Mesendoderm (in vitro differentiated cells): ENCODE data around the gene ZNF682.
A peak's percentile ranks its signal among the peaks of the same experiment; 100 is the strongest.
"Not testable (repeated sequence)": the region's sequence is repeated elsewhere in the genome, so short reads cannot be mapped to it uniquely, and the experiment has no call there.

Experiments
- DNase-seq: peaks from one replicate; pipeline ENCODE4 v3.0.0; 2013
- H2AK5ac ChIP-seq: 2 replicates; pipeline ENCODE4 v1.6.1; 2013; ENCODE audit warnings: low read length, inconsistent platforms
- H2BK120ac ChIP-seq: 2 replicates; pipeline ENCODE4 v1.6.1; 2013; ENCODE audit warnings: low read depth, mild to moderate bottlenecking, low read length, moderate library complexity, mixed read lengths
- H2BK15ac ChIP-seq: replicated peaks from 2 replicates; pipeline ENCODE4 v1.6.1; 2013; ENCODE audit warnings: low read depth, mild to moderate bottlenecking, moderate library complexity
- H2BK5ac ChIP-seq: 2 replicates; pipeline ENCODE4 v1.6.1; 2013; ENCODE audit warnings: low read length, inconsistent platforms
- H3K18ac ChIP-seq: 2 replicates; pipeline ENCODE4 v1.6.1; 2013; ENCODE audit warnings: mild to moderate bottlenecking, low read length, mixed read lengths
- H3K23ac ChIP-seq: one replicate; pipeline ENCODE4 v1.6.1; 2013; ENCODE audit warnings: low read length
- H3K27ac ChIP-seq: 2 replicates; pipeline ENCODE4 v1.5.1; 2013; ENCODE audit warnings: low read depth, mild to moderate bottlenecking, inconsistent platforms, low read length, moderate library complexity
- H3K27me3 ChIP-seq: 2 replicates; pipeline ENCODE4 v1.6.1; 2013; ENCODE audit warnings: low read length, control low read depth, mild to moderate bottlenecking, inconsistent platforms; ENCODE audit not compliant: insufficient read depth, poor library complexity
- H3K36me3 ChIP-seq: 2 replicates; pipeline ENCODE4 v1.6.1; 2013; ENCODE audit warnings: low read length, inconsistent platforms; ENCODE audit not compliant: control insufficient read depth, insufficient read depth
- H3K4ac ChIP-seq: one replicate; pipeline ENCODE4 v1.6.1; 2013; ENCODE audit warnings: low read depth, mild to moderate bottlenecking, low read length, moderate library complexity
- H3K4me1 ChIP-seq: 2 replicates; pipeline ENCODE4 v1.6.1; 2013; ENCODE audit warnings: low read depth, low read length, inconsistent platforms; ENCODE audit not compliant: control insufficient read depth
- H3K4me2 ChIP-seq: 2 replicates; pipeline ENCODE4 v1.6.1; 2013; ENCODE audit warnings: low read length
- H3K4me3 ChIP-seq: 2 replicates; pipeline ENCODE4 v1.5.1; 2013; ENCODE audit warnings: mild to moderate bottlenecking, low read length
- H3K56ac ChIP-seq: one replicate; pipeline ENCODE4 v1.6.1; 2013; ENCODE audit warnings: low read length
- H3K79me1 ChIP-seq: 2 replicates; pipeline ENCODE4 v1.6.1; 2013; ENCODE audit warnings: low read length, inconsistent platforms
- H3K79me2 ChIP-seq: 2 replicates; pipeline ENCODE4 v1.6.1; 2013; ENCODE audit warnings: mild to moderate bottlenecking, low read length; ENCODE audit not compliant: control insufficient read depth, insufficient read depth
- H3K9ac ChIP-seq: 2 replicates; pipeline ENCODE4 v1.6.1; 2013; ENCODE audit warnings: low read length, inconsistent platforms
- H4K5ac ChIP-seq: one replicate; pipeline ENCODE4 v1.6.1; 2013; ENCODE audit warnings: low read length
- H4K8ac ChIP-seq: one replicate; pipeline ENCODE4 v1.6.1; 2013; ENCODE audit warnings: low read depth, mild to moderate bottlenecking, control low read depth, low read length, moderate library complexity
- WGBS: extraction: QIAGEN DNeasy Blood & Tissue Kit; methylation state at CpG from one replicate; pipeline ENCODE4 v1.1.7; 2013; ENCODE audit warnings: low lambda C conversion rate, missing lambda C conversion rate; ENCODE audit not compliant: insufficient coverage; ENCODE audit errors: extremely low coverage; 5-methylcytosine and 5-hydroxymethylcytosine counted together

Gene ZNF682

DNA sequence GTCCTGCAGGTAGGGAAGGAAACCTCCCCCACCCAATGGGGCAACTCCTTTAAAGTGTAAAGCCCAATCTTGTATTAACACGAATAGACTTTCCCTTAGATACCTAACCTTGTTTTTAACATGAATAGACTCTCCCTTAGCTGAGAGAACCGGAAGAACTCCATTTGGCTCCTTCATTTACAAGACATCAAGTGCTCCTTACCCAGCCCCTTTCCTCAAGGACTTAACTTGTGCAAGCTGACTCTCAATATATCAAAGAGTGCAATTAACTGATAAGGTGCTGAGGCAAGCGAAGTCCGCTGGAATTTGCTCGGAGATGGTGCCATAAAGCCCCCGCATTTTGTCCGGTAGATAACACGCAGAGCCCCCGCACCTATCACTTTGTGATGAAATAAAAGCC is 28.6 kb upstream of the ZNF682 start:
- Histone ChIP-seq H2AK5ac (no peak overlapping the region), H3K4me3 (no peak overlapping the region), H4K8ac (no peak overlapping the region), H3K4me2 (no peak overlapping the region), H3K79me1 (no peaks in the 10 kb centered on the region), H3K4ac (no peak overlapping the region), H4K5ac (no peak overlapping the region), H3K36me3 (no peaks in the 10 kb centered on the region), H3K18ac (peak overlapping the region; percentile 96), H2BK15ac (peak overlapping the region; percentile 92), H3K79me2 (no peaks in the 10 kb centered on the region), H2BK5ac (no peak overlapping the region), H3K9ac (no peak overlapping the region), H3K4me1 (peaks cover 9% of the 10 kb centered on the region), H3K23ac (no peak overlapping the region), H3K27me3 (no peaks in the 10 kb centered on the region), H3K56ac (peak overlapping the region; percentile 30), H2BK120ac (peak overlapping the region; percentile 92), H3K27ac (peak overlapping the region; percentile 65)
- WGBS: no CpG with 5 or more reads among the region's 9 CpGs
- DNase-seq: peak; percentile 84

GRCh38 chr19:20066861-20067260 is 27.6 kb upstream of the ZNF682 start:
- H3K4ac ChIP-seq: no peak overlapping the region
- no peak overlapping the region for H3K56ac ChIP-seq
- H3K4me2 ChIP-seq: no peak overlapping the region
- no peaks in the 10 kb centered on the region for H3K79me1 ChIP-seq
- no peak overlapping the region for H4K8ac ChIP-seq
- H3K23ac ChIP-seq: no peak overlapping the region
- no peaks in the 10 kb centered on the region for H3K36me3 ChIP-seq
- no peak overlapping the region for H3K18ac ChIP-seq
- H2BK15ac ChIP-seq: no peak overlapping the region
- no peak overlapping the region for H3K4me3 ChIP-seq
- H2BK120ac ChIP-seq: no peak overlapping the region
- H3K9ac ChIP-seq: no peak overlapping the region
- H3K79me2 ChIP-seq: no peaks in the 10 kb centered on the region
- H3K27ac ChIP-seq: peak overlapping the region; percentile 55
- WGBS: no CpG with 5 or more reads among the region's 3 CpGs
- H4K5ac ChIP-seq: no peak overlapping the region
- no peaks in the 10 kb centered on the region for H3K27me3 ChIP-seq
- peaks cover 9% of the 10 kb centered on the region for H3K4me1 ChIP-seq
- H2BK5ac ChIP-seq: no peak overlapping the region
- DNase-seq: peak; percentile 82
- no peak overlapping the region for H2AK5ac ChIP-seq

DNA sequence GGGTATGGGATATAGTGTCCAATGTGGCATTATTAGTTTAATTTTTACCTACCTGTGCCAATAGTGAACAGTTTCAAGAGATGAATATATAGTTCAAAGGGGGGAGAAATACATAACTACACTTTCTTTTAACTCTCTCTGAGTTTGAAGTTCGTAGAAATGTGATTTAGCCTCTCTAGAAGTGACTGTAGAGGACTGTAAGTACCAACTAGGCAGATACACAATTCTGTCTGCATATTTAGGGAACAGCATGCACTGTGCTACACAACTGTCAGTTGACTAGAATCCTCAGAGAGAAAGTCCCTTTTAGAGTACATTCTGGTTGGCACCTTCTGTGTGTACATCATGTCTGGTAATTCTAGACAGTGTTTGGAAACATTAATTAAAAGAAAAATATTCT is 21.0 kb upstream of the ZNF682 start:
- no peak overlapping the region for H3K4me2 ChIP-seq
- no peak overlapping the region for H2BK15ac ChIP-seq
- no peak overlapping the region for H3K23ac ChIP-seq
- no peak overlapping the region for H3K18ac ChIP-seq
- no peak overlapping the region for H4K8ac ChIP-seq
- no peak overlapping the region for H2AK5ac ChIP-seq
- WGBS: no CpG with 5 or more reads among the region's 1 CpG
- no peak overlapping the region for H4K5ac ChIP-seq
- H3K79me1 ChIP-seq: no peaks in the 10 kb centered on the region
- no peak overlapping the region for H3K4ac ChIP-seq
- no peaks in the 10 kb centered on the region for H3K36me3 ChIP-seq
- H3K56ac ChIP-seq: no peak overlapping the region
- no peak overlapping the region for H2BK120ac ChIP-seq
- no peaks in the 10 kb centered on the region for H3K4me1 ChIP-seq
- no peak overlapping the region for H3K4me3 ChIP-seq
- DNase-seq: no peak
- H3K27me3 ChIP-seq: no peaks in the 10 kb centered on the region
- H3K27ac ChIP-seq: no peak overlapping the region
- no peak overlapping the region for H3K9ac ChIP-seq
- H3K79me2 ChIP-seq: no peaks in the 10 kb centered on the region
- no peak overlapping the region for H2BK5ac ChIP-seq

- H4K5ac ChIP-seq, H3K27me3 ChIP-seq, H2BK15ac ChIP-seq, H3K23ac ChIP-seq, H2BK120ac ChIP-seq, H2AK5ac ChIP-seq, H3K36me3 ChIP-seq, H3K18ac ChIP-seq, H3K4ac ChIP-seq, H3K4me1 ChIP-seq, H3K56ac ChIP-seq, H3K4me2 ChIP-seq, H4K8ac ChIP-seq, H3K9ac ChIP-seq, DNase-seq, H3K79me2 ChIP-seq, H2BK5ac ChIP-seq, H3K27ac ChIP-seq, H3K79me1 ChIP-seq, H3K4me3 ChIP-seq: not testable (repeated sequence)
These were observed 19.4 kb upstream of the ZNF682 start for GRCh38 chr19:20058738-20059137.

DNA sequence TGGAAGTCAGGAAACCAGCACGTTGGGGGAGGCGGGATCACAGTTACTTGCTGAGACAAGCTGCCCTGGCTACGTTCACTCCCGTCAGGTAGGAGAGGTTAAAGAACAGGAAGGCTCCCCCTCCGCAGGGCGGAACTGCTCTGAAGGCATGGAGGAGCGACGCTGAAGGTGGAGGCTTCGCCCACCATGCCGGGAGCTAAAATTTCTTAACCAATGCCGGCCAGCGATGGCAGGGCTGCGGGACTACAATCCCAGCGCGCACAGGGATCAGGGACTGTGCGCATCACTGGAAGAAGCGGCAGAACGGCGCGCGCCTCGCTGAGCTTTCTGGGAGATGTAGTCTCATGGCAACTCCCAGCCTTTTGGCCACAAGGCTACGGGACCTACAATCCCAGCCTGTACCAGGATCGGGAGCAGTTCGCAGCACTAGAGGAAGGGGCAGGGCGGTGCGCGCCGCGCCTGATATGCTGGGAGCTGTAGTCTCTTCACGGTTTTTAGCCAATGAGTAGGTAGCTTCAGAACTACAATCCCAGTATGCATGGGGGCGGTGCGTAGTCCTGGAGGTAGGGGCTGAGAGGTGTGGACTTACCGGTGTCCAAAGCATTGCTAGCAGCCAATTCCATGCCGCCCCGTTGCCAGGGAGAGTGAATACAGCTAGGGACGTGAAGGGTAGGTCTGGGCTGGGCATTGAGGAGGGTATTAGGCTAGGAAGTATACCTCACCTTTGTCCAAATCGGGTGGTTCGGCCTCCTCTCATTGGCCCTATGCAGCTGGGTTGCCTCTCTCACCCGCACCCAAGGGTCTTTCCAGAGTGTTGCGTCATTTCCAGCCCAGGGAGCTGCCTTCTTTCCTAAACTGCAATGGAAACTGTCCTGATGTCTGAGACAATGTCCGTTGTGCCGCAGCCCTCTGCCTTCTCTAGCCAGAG is 12.8 kb upstream of the ZNF682 start:
- no peak overlapping the region for H4K8ac ChIP-seq
- H3K23ac ChIP-seq: no peak overlapping the region
- peaks cover 4% of the 10 kb centered on the region for H3K4me1 ChIP-seq
- H2BK5ac ChIP-seq: peak overlapping the region; percentile 39
- peak overlapping the region; percentile 61 for H3K4ac ChIP-seq
- H3K4me3 ChIP-seq: peak overlapping the region; percentile 43
- DNase-seq: peak; percentile 100
- H2BK120ac ChIP-seq: no peak overlapping the region
- no peaks in the 10 kb centered on the region for H3K79me1 ChIP-seq
- H3K4me2 ChIP-seq: peak overlapping the region; percentile 76
- peak overlapping the region; percentile 88 for H3K56ac ChIP-seq
- H3K27ac ChIP-seq: peak overlapping the region; percentile 47
- no peak overlapping the region for H2BK15ac ChIP-seq
- no CpG with 5 or more reads among the region's 43 CpGs for WGBS
- no peak overlapping the region for H4K5ac ChIP-seq
- H3K79me2 ChIP-seq: no peaks in the 10 kb centered on the region
- H2AK5ac ChIP-seq: no peak overlapping the region
- H3K18ac ChIP-seq: peak overlapping the region; percentile 53
- H3K9ac ChIP-seq: peak overlapping the region; percentile 75
- H3K27me3 ChIP-seq: no peaks in the 10 kb centered on the region
- H3K36me3 ChIP-seq: no peaks in the 10 kb centered on the region

- not testable (repeated sequence) for DNase-seq, H3K4me2 ChIP-seq
- no CpG with 5 or more reads among the region's 5 CpGs for WGBS
These were observed 6.4 kb upstream of the ZNF682 start for GRCh38 chr19:20045742-20046141.

More at GRCh38 chr19:20045742-20046141, 6.4 kb upstream of the ZNF682 start:
- H3K79me2 ChIP-seq, H3K4ac ChIP-seq, H2BK15ac ChIP-seq, H3K27ac ChIP-seq, H2BK5ac ChIP-seq, H3K36me3 ChIP-seq, H3K79me1 ChIP-seq, H3K56ac ChIP-seq, H2BK120ac ChIP-seq, H3K27me3 ChIP-seq, H3K18ac ChIP-seq, H3K23ac ChIP-seq, H4K5ac ChIP-seq, H3K4me1 ChIP-seq, H3K4me3 ChIP-seq, H3K9ac ChIP-seq, H2AK5ac ChIP-seq, H4K8ac ChIP-seq: not testable (repeated sequence)
